ENCODE measurements around the gene CADPS2.
"Not testable (repeated sequence)": the region's sequence is repeated elsewhere in the genome, so short reads cannot be mapped to it uniquely, and the experiment has no call there.

CADPS2 gene

GRCh38 chr7:122849322-122849956 lies 36.8 kb downstream of the CADPS2 start:
- no peak for DNase-seq

GRCh38 chr7:122847871-122848473 lies 38.3 kb downstream of the CADPS2 start:
- DNase-seq = no peak

GRCh38 chr7:122846591-122846990 lies 39.7 kb downstream of the CADPS2 start:
- no peak for DNase-seq

- no peak for DNase-seq
These were observed 41.0 kb downstream of the CADPS2 start for GRCh38 chr7:122845286-122845685.

GRCh38 chr7:122844191-122844988 lies 41.9 kb downstream of the CADPS2 start:
- no peak for DNase-seq

DNA sequence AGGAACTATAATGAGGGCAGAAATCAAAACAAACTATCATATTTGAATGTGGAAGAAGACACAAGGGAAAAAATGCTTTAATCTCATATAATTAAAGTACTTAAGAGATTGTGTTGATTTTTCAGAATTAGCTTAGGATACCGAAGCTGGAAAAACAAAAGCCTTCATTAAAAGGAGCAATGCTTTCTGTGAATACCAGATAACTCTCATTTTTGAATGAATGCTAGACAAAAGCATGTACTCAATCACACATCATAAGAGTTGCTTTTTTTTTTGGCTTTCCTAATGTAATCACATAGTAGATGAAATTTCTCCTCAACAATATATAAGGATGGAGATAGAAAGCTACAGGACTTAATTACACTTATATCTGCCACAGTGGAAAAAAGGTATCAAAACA lies 43.3 kb downstream of the CADPS2 start:
- no peak for DNase-seq

DNA sequence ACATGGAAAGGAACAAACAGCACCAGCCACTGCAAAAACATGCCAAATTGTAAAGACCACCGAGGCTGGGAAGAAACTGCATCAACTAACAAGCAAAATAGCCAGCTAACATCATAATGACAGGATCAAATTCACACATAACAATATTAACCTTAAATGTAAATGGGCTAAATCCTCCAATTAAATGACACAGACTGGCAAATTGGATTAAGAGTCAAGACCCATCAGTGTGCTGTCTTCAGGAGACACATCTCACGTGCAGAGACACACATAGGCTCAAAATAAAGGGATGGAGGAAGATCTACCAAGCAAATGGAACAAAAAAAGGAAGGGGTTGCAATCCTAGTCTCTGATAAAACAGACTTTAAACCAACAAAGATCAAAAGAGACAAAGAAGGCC lies 50.0 kb downstream of the CADPS2 start:
- not testable (repeated sequence) for DNase-seq

DNA sequence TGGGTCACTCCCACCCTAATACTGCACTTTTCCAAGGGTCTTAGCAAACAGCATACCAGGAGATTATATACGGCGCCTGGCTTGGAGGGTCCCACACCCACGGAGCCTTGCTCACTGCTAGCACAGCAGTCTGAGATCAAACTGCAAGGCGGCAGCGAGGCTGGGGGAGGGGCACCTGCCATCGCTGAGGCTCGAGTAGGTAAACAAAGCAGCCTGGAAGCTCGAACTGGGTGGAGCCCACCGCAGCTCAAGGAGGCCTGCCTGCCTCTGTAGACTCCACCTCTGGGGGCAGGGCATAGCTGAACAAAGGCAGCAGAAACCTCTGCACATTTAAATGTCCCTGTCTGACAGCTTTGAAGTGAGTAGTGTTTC lies 51.7 kb downstream of the CADPS2 start:
- not testable (repeated sequence) for DNase-seq

- DNase-seq = no peak
These were observed 52.2 kb downstream of the CADPS2 start for GRCh38 chr7:122833888-122834570.

GRCh38 chr7:122831436-122831835 lies 54.8 kb downstream of the CADPS2 start:
- no peak for DNase-seq

DNA sequence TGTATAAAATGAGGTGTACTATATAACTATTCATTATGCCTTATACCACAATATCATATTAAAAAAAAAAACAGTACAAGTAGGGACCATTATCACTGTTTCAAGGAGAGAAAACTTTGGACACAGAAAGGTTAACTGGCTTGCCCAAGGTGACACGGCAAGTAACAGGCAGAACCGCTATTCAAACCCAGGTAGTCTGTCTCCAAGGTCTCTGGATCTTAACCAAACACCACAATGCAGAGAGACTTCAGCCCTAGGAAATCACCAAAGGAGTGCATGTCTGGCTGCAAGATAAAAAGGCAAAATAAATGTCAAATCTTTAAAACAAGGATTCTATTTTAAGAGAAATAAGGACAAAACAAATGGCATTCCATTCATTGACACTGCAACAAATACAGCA lies 56.3 kb downstream of the CADPS2 start:
- DNase-seq = no peak

DNA sequence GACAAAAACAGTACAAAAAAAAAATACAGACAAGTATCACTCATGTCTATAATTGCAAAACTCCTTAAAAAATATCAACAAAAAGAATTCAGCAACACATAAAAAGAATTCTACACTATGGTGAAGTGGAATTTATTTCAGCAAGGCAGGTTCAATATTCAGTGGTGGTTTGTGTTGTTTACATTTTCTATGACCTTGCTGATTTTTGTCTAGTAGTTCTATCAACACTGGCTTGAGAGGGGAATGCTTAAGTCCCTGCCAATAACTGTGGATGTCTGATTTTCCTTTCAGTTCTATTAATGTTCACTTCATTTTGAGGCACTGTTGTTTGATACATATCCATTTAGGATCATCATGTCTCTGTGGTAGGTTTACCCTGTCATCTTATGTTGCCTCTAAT lies 58.5 kb downstream of the CADPS2 start:
- DNase-seq = no peak

- no peak for DNase-seq
These were observed 72.4 kb downstream of the CADPS2 start for GRCh38 chr7:122813845-122814244.

GRCh38 chr7:122803851-122804250 lies 82.4 kb downstream of the CADPS2 start:
- no peak for DNase-seq

DNA sequence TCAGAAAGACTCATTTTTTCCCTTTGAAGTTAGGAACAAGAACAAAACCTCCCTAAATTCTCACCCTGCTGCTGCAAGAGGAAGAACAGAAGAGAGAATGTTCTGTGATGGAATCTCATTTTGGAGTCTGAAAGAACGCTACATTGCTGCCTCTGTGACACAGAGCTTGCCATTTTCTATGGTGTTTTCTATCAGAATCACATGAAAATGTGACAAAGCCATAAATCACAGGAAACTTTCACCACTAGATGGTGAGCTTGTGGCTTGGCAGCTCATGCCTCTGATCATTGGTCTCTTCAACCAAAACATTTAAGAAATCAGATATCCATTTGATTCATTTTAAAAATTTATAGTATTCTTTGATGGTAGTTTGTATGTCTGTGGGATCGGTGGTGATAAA lies 82.9 kb downstream of the CADPS2 start:
- DNase-seq = peak; percentile 24

GRCh38 chr7:122802301-122802751 lies 83.9 kb downstream of the CADPS2 start:
- peak; percentile 54 for DNase-seq

- no peak for DNase-seq
These were observed 94.2 kb downstream of the CADPS2 start for GRCh38 chr7:122791959-122792545.

DNA sequence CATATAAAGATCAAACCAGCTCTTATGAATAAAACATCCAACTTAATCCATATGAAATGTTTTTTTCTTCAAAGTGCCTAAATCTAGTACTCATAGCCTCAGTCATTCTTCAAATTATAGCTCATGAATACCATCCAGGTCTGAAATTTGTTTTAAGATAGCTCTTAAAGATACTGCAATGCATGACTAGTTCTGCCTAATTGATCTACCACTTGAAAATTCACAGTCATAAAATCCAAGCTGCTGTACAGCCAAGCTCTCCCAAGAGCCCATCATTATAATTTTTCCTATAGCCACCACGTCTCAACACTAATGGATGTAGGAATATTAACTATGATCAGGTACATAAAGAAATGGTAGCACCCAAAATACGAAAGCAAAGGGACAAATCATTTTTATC lies 95.7 kb downstream of the CADPS2 start:
- DNase-seq = no peak

GRCh38 chr7:122790132-122790531 lies 96.1 kb downstream of the CADPS2 start:
- DNase-seq = no peak

DNA sequence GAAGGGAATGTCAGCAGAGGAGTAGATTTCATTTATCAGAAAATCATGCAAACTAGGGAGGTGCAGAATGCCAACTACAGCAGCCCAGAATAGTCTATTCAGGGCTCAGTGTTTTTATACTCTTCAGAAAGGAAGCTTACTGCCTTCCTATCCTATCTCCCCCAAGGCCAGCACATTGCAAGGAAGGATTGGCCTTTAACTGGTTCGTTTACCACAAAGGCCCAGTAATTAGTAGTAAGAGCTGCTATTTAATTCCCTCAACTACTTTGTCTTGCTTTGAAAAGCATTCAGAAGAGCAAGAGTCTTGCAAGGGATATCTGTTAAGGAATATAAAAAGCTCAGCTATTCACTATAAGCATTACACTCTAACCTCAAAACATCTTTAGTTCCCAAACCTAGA lies 97.1 kb downstream of the CADPS2 start:
- no peak for DNase-seq

GRCh38 chr7:122770686-122771335 lies 115.4 kb downstream of the CADPS2 start:
- no peak for DNase-seq

- no peak for DNase-seq
These were observed 117.4 kb downstream of the CADPS2 start for GRCh38 chr7:122768827-122769226.

GRCh38 chr7:122767339-122767738 lies 118.9 kb downstream of the CADPS2 start:
- DNase-seq = no peak

Measured in COR-L47 (cell line).